Measurements from ENCODE around the gene ANKRD13B. TPM values are rescaled to one million over a fixed set of nuclear protein-coding genes. Genes with fewer than 3 reads are reported as not detected.
A peak's percentile ranks its signal among the peaks of the same experiment; 100 is the strongest.

Gene ANKRD13B
- total and polyA plus RNA-seq, 12 donors: 1.0 to 23.8 (median 5.4) TPM

GRCh38 chr17:29624586-29624985 lies 31.7 kb downstream of the ANKRD13B start:
- WGBS, 4 donors: 66 to 76% (median 72%) methylated on average over 4 of the region's 4 CpGs
- TF ChIP-seq POLR2A (IDR thresholded peaks at IDR 0.05): no peak
- TF ChIP-seq CTCF (IDR thresholded peaks at IDR 0.05): no peak
- H3K36me3 ChIP-seq (replicated peaks in 1 of 2): no peaks in the 10 kb centered on the region
- H3K4me1 ChIP-seq (replicated peaks in 1 of 2): peaks cover 3 to 10% of the 10 kb centered on the region in 2 donors
- H3K27me3 ChIP-seq: no peaks in the 10 kb centered on the region
- no peak overlapping the region for H3K4me3 ChIP-seq
- no peaks in the 10 kb centered on the region for H3K9me3 ChIP-seq (replicated peaks in 1 of 3)
- no peak for DNase-seq
- no peak overlapping the region for H3K27ac ChIP-seq
- intact Hi-C loops (cut with DNase I): loop anchor here in 1 of 2 donors (10.0 kb wide), 2 partner anchors 60 to 150 kb away; no protein-coding TSS in a partner anchor

- Histone ChIP-seq H3K4me1 (replicated peaks in 1 of 2) (peaks cover 3 to 10% of the 10 kb centered on the region in 2 donors), H3K27ac (peak overlapping the region in 1 of 5 donors; percentile 13), H3K36me3 (replicated peaks in 1 of 2) (no peaks in the 10 kb centered on the region), H3K27me3 (no peaks in the 10 kb centered on the region), H3K4me3 (no peak overlapping the region), H3K9me3 (replicated peaks in 1 of 3) (no peaks in the 10 kb centered on the region)
- intact Hi-C loops (cut with DNase I): loop anchor here in 1 of 2 donors (10.0 kb wide), 2 partner anchors 60 to 150 kb away; no protein-coding TSS in a partner anchor
- DNase-seq: peak in 4 of 7 donors; percentile 31 to 52 (median 43)
- TF ChIP-seq POLR2A (IDR thresholded peaks at IDR 0.05) (no peak), CTCF (IDR thresholded peaks at IDR 0.05) (no peak)
- 72 to 78% (median 76%) methylated on average over 8 of the region's 8 CpGs for WGBS, 4 donors
Observed at GRCh38 chr17:29625037-29625750, 32.3 kb downstream of the ANKRD13B start.

- H3K36me3 ChIP-seq (replicated peaks in 1 of 2): peaks cover 0 to 16% of the 10 kb centered on the region in 2 donors
- no peaks in the 10 kb centered on the region for H3K9me3 ChIP-seq (replicated peaks in 1 of 3)
- no peak for TF ChIP-seq POLR2A (IDR thresholded peaks at IDR 0.05)
- no peak for DNase-seq
- intact Hi-C loops (cut with DNase I): loop anchor here in 1 of 2 donors (10.0 kb wide), 2 partner anchors 57 to 147 kb away; no protein-coding TSS in a partner anchor
- H3K4me1 ChIP-seq (replicated peaks in 1 of 2): peaks cover 0 to 2% of the 10 kb centered on the region in 2 donors
- 58 to 84% (median 70%) methylated on average over 1 of the region's 1 CpG for WGBS, 4 donors
- H3K4me3 ChIP-seq: no peak overlapping the region
- H3K27ac ChIP-seq: no peak overlapping the region
- H3K27me3 ChIP-seq: no peaks in the 10 kb centered on the region
Observed at GRCh38 chr17:29627951-29628350, 35.0 kb downstream of the ANKRD13B start.

GRCh38 chr17:29628644-29629043 lies 35.7 kb downstream of the ANKRD13B start:
- intact Hi-C loops (cut with DNase I): loop anchor here in 1 of 2 donors (10.0 kb wide), 2 partner anchors 56 to 146 kb away; no protein-coding TSS in a partner anchor
- Histone ChIP-seq H3K9me3 (replicated peaks in 1 of 3) (no peaks in the 10 kb centered on the region), H3K27me3 (no peaks in the 10 kb centered on the region), H3K36me3 (replicated peaks in 1 of 2) (peaks cover 0 to 16% of the 10 kb centered on the region in 2 donors), H3K27ac (no peak overlapping the region), H3K4me3 (no peak overlapping the region), H3K4me1 (replicated peaks in 1 of 2) (no peaks in the 10 kb centered on the region)
- TF ChIP-seq CTCF (IDR thresholded peaks at IDR 0.05): no peak
- TF ChIP-seq POLR2A (IDR thresholded peaks at IDR 0.05): no peak
- WGBS, 4 donors: 83 to 96% (median 91%) methylated on average over 2 of the region's 2 CpGs
- no peak for DNase-seq
